Tibial nerve (tissue), 4 donors: ENCODE measurements around the gene POU3F2. TPM values are rescaled to one million over a fixed set of nuclear protein-coding genes. Genes with fewer than 3 reads are reported as not detected.

Experiments used
- DNase-seq, 2 donors: peaks; one replicate each; pipeline ENCODE4 v3.0.0-alpha.2; 2019; ENCODE audit warnings: low spot score in 2 of 2
- H3K27ac ChIP-seq, 4 donors: fragments of 200-600 bp; sonication (generic) in 3 of 4; one replicate each; pipeline ENCODE4 v1.5.1; 2017 to 2019; ENCODE audit warnings: mild to moderate bottlenecking in 1 of 4
- H3K27me3 ChIP-seq, 2 donors: fragments of 200-600 bp; sonication (generic) in 1 of 2; one replicate each; pipeline versions ENCODE4 v1.5.1 to v1.6.0; 2017 to 2019
- H3K36me3 ChIP-seq, 3 donors: fragments of 200-600 bp; sonication (generic); one replicate each; pipeline ENCODE4 v1.5.1; 2018 to 2019
- H3K4me1 ChIP-seq, 4 donors: fragments of 200-600 bp; sonication (generic) in 3 of 4; one replicate each; pipeline ENCODE4 v1.5.1; 2017 to 2019
- H3K4me3 ChIP-seq, 4 donors: fragments of 200-600 bp; sonication (generic) in 3 of 4; one replicate each; pipeline ENCODE4 v1.5.1; 2017 to 2019; ENCODE audit warnings: mild to moderate bottlenecking in 1 of 4, moderate library complexity in 1 of 4
- H3K9me3 ChIP-seq, 4 donors: fragments of 200-600 bp; sonication (generic) in 3 of 4; one replicate each; pipeline ENCODE4 v1.5.1; 2017 to 2019
- CTCF ChIP-seq, 5 experiments: fragments of 200-600 bp in 3 of 5; fragments of 450-650 bp in 2 of 5; sonication (generic) in 3 of 5; IDR thresholded peaks; one replicate each; pipeline ENCODE4 v1.5.1; 2016 to 2019; ENCODE audit warnings: antibody characterized with exemption in 5 of 5, mild to moderate bottlenecking in 3 of 5, moderate library complexity in 2 of 5
- EP300 ChIP-seq, 2 donors: sonication (generic); formaldehyde crosslinking; IDR thresholded peaks; one replicate each; pipeline ENCODE4 v1.6.1; 2017; ENCODE audit warnings: antibody characterized with exemption in 2 of 2, mild to moderate bottlenecking in 1 of 2
- POLR2A ChIP-seq, 2 donors: fragments of 450-650 bp; IDR thresholded peaks; one replicate each; pipeline ENCODE4 v1.6.1; 2017; ENCODE audit warnings: antibody characterized with exemption in 2 of 2, mild to moderate bottlenecking in 2 of 2, moderate library complexity in 2 of 2
- WGBS, 2 donors: methylation state at CpG; one replicate each; pipeline ENCODE4 v1.1.5; 2018; 5-methylcytosine and 5-hydroxymethylcytosine counted together
- total RNA-seq, 4 donors: library from RNA; depleted of rRNA; stranded (reverse); fragments of >200 nt; gene quantifications; one replicate each; pipeline ENCODE4 v1.1.0, GENCODE V29; 2016

The POU3F2 gene
- total RNA-seq, 4 donors from 2014 or later = 1.8 to 4.4 (median 3.6) TPM

DNA sequence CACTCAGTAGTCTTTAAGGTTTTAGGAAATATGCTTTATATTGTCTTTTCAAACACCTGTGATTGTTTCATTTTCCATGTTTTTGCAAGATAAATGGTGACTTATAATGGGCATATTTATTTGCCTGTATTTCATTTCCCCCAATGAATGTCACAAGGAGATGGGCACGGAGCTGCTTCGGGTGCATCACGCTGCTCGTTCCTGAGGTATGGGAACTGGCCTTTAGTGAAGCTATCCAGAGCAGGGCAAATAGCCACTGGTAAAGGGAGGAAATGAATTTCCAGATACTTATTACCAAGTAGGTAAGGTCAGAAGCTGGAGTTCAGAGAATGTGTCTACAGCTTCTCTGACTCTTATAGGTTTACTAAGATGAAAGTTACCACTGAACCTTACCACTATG lies 3.7 kb downstream of the POU3F2 start:
- H3K4me1 ChIP-seq = peaks cover 0 to 48% (median 17%) of the 10 kb centered on the region in 4 donors
- peak overlapping the region in 2 of 4 donors; percentile 48 to 90 for H3K27ac ChIP-seq
- no peaks in the 10 kb centered on the region for H3K9me3 ChIP-seq
- H3K27me3 ChIP-seq = peaks cover 0 to 84% of the 10 kb centered on the region in 2 donors
- no peak overlapping the region for H3K4me3 ChIP-seq
- TF ChIP-seq EP300 (IDR thresholded peaks at IDR 0.05) = no peak
- no peak for TF ChIP-seq POLR2A (IDR thresholded peaks at IDR 0.05)
- no peak for TF ChIP-seq CTCF (IDR thresholded peaks at IDR 0.05)
- no peak for DNase-seq
- 33 to 39% methylated on average over 4 of the region's 4 CpGs for WGBS, 2 donors
- no peaks in the 10 kb centered on the region for H3K36me3 ChIP-seq

GRCh38 chr6:98838975-98839374 lies 4.6 kb downstream of the POU3F2 start:
- peaks cover 0 to 47% (median 13%) of the 10 kb centered on the region in 4 donors for H3K4me1 ChIP-seq
- no peaks in the 10 kb centered on the region for H3K36me3 ChIP-seq
- WGBS, 2 donors = 26 to 32% methylated on average over 1 of the region's 1 CpG
- TF ChIP-seq CTCF (IDR thresholded peaks at IDR 0.05) (no peak), EP300 (IDR thresholded peaks at IDR 0.05) (no peak), POLR2A (IDR thresholded peaks at IDR 0.05) (no peak)
- peaks cover 0 to 93% of the 10 kb centered on the region in 2 donors for H3K27me3 ChIP-seq
- no peak for DNase-seq
- H3K27ac ChIP-seq = peak overlapping the region in 2 of 4 donors; percentile 45 to 48
- no peak overlapping the region for H3K4me3 ChIP-seq
- H3K9me3 ChIP-seq = no peaks in the 10 kb centered on the region

DNA sequence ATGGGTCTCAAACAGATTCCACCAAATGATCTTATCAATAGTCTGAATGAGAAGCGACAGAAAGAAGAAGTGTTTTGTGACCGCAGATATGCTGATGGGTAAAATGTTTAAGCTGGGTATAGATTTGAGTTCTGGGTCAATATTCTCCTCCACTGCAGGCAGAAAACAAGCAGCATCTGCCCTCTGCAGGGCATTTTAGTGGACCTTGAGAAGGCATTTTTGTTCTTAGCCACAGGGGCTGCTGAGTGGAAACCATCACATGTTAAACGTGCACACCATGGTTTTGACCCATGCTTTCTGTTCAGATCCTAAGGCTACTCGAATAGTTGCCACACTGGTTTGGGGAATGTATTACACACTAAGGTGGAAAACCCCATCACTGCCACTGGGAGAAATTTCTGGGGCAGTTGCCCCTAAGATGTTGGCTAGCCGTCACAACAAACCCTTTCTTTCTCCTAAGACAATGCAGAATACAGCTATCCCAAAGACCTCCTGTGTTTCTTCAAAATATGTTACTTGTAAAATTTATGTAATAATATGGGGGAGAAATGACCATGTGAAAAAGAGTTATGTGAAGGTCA lies 5.5 kb downstream of the POU3F2 start:
- 22 to 30% methylated on average over 5 of the region's 5 CpGs for WGBS, 2 donors
- no peak for DNase-seq
- H3K9me3 ChIP-seq = no peaks in the 10 kb centered on the region
- TF ChIP-seq CTCF (IDR thresholded peaks at IDR 0.05) (peak in 4 of 5 experiments; percentile 21 to 38 (median 24)), POLR2A (IDR thresholded peaks at IDR 0.05) (no peak)
- H3K4me3 ChIP-seq = no peak overlapping the region
- H3K4me1 ChIP-seq = peaks cover 0 to 47% (median 13%) of the 10 kb centered on the region in 4 donors
- H3K27me3 ChIP-seq = peaks cover 2 to 94% of the 10 kb centered on the region in 2 donors
- peak overlapping the region in 2 of 4 donors; percentile 48 to 87 for H3K27ac ChIP-seq
- no peaks in the 10 kb centered on the region for H3K36me3 ChIP-seq

GRCh38 chr6:98840385-98840784 lies 6.0 kb downstream of the POU3F2 start:
- H3K4me3 ChIP-seq = no peak overlapping the region
- no peaks in the 10 kb centered on the region for H3K36me3 ChIP-seq
- no peaks in the 10 kb centered on the region for H3K9me3 ChIP-seq
- peaks cover 0 to 47% (median 12%) of the 10 kb centered on the region in 4 donors for H3K4me1 ChIP-seq
- DNase-seq = no peak
- WGBS, 2 donors = 42 to 55% methylated on average over 6 of the region's 6 CpGs
- H3K27ac ChIP-seq = peak overlapping the region in 2 of 4 donors; percentile 48 to 87
- peaks cover 2 to 95% of the 10 kb centered on the region in 2 donors for H3K27me3 ChIP-seq
- TF ChIP-seq POLR2A (IDR thresholded peaks at IDR 0.05) = no peak

- peak overlapping the region in 2 of 4 donors; percentile 48 to 87 for H3K27ac ChIP-seq
- H3K4me3 ChIP-seq = no peak overlapping the region
- peaks cover 2 to 94% of the 10 kb centered on the region in 2 donors for H3K27me3 ChIP-seq
- peaks cover 0 to 44% (median 12%) of the 10 kb centered on the region in 4 donors for H3K4me1 ChIP-seq
- DNase-seq = no peak
- no peaks in the 10 kb centered on the region for H3K36me3 ChIP-seq
- no peaks in the 10 kb centered on the region for H3K9me3 ChIP-seq
- TF ChIP-seq CTCF (IDR thresholded peaks at IDR 0.05) (no peak), POLR2A (IDR thresholded peaks at IDR 0.05) (no peak), EP300 (IDR thresholded peaks at IDR 0.05) (no peak)
Measured at GRCh38 chr6:98840996-98841513, 6.7 kb downstream of the POU3F2 start.
